ENCODE measurements around the gene ATP1B3.
"Not testable (repeated sequence)": the region's sequence is repeated elsewhere in the genome, so short reads cannot be mapped to it uniquely, and the experiment has no call there.

The ATP1B3 gene

GRCh38 chr3:141860766-141861513, 15.5 kb upstream of the ATP1B3 start:
- DNase-seq, result no peak

- DNase-seq, result no peak
These were observed 14.1 kb upstream of the ATP1B3 start for GRCh38 chr3:141862279-141862816.

- no peak for DNase-seq
These were observed 13.0 kb upstream of the ATP1B3 start for GRCh38 chr3:141863491-141863890.

- DNase-seq, result no peak
These were observed 12.0 kb upstream of the ATP1B3 start for GRCh38 chr3:141864281-141864970.

- no peak for DNase-seq
These were observed 11.3 kb upstream of the ATP1B3 start for GRCh38 chr3:141865101-141865500.

GRCh38 chr3:141870091-141870687, 6.3 kb upstream of the ATP1B3 start:
- no peak for DNase-seq

GRCh38 chr3:141875374-141875892, 1.0 kb upstream of the ATP1B3 start:
- DNase-seq, result peak; percentile 88

- peak; percentile 75 for DNase-seq
These were observed 506 bp upstream of the ATP1B3 start for GRCh38 chr3:141875893-141876380.

GRCh38 chr3:141876891-141877621, 613 bp downstream of the ATP1B3 start:
- no peak for DNase-seq

- DNase-seq, result no peak
These were observed 1.5 kb downstream of the ATP1B3 start for GRCh38 chr3:141877911-141878310.

GRCh38 chr3:141878326-141878725, 1.9 kb downstream of the ATP1B3 start:
- DNase-seq, result no peak

- no peak for DNase-seq
These were observed 2.4 kb downstream of the ATP1B3 start for GRCh38 chr3:141878817-141879216.

- DNase-seq, result no peak
These were observed 5.3 kb downstream of the ATP1B3 start for GRCh38 chr3:141881702-141882101.

GRCh38 chr3:141887051-141887450, 10.6 kb downstream of the ATP1B3 start:
- DNase-seq, result no peak

GRCh38 chr3:141888548-141888947, 12.1 kb downstream of the ATP1B3 start:
- DNase-seq, result not testable (repeated sequence)

GRCh38 chr3:141894524-141895176, 18.2 kb downstream of the ATP1B3 start:
- no peak for DNase-seq

- no peak for DNase-seq
These were observed 19.3 kb downstream of the ATP1B3 start for GRCh38 chr3:141895731-141896130.

- no peak for DNase-seq
These were observed 22.5 kb downstream of the ATP1B3 start for GRCh38 chr3:141898908-141899307.

- DNase-seq, result no peak
These were observed 23.9 kb downstream of the ATP1B3 start for GRCh38 chr3:141900343-141900742.

- no peak for DNase-seq
These were observed 25.5 kb downstream of the ATP1B3 start for GRCh38 chr3:141901914-141902313.

GRCh38 chr3:141904203-141904602, 27.8 kb downstream of the ATP1B3 start:
- no peak for DNase-seq

GRCh38 chr3:141905129-141905528, 28.7 kb downstream of the ATP1B3 start:
- DNase-seq, result no peak
